ENCODE results near the gene DNAJC8.

Gene DNAJC8

DNA sequence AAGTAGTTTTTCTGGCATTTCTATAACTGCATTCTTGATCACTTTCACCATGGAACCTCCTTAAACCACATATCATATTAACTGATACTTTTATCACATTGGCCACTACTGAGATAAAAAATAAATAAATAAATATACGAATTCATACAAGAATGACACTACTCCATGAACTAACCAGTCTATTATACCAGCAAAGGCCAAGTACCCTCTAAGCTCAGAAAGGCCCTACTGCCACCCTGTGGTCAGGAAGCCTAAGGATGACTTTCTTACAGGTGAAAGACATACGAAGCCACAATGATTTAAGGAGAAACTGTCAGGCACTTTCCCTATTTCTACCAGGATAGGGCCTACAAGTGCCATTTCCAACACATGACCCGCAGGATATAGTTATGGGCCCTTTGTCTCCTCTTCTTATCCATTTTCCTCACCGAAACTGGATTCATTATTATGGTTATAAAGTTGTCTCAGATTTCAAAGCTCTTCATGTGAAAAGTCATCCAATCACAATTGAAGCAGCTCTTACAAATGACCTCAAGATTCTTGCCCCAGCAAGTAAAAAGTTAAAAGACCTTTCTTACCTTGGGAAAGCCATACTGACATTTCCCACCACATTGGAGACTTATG is 23.9 kb downstream of the DNAJC8 start:
- no peak for DNase-seq (ENCODE audit: low read depth in 2 of 2, low spot score in 1 of 2)

DNA sequence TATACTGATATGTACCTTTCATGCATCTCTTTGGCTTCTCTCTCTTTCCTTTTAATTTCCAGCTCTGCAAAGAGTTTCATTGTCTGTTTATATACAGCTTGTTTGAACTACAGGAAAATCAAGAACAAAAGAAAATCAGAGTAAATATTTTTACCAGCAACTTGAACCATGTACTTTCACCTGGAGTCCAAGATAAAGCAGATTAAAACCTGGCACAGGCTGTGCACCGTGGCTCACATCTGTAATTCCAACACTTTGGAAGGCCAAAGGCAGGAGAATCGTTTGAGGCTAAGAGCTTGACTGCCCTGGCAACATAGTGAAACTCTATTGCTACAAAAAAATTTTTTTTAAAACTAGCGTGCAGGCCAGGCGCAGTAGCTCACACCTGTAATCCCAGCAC is 27.6 kb downstream of the DNAJC8 start:
- no peak for DNase-seq (ENCODE audit: low read depth in 2 of 2, low spot score in 1 of 2)

DNA sequence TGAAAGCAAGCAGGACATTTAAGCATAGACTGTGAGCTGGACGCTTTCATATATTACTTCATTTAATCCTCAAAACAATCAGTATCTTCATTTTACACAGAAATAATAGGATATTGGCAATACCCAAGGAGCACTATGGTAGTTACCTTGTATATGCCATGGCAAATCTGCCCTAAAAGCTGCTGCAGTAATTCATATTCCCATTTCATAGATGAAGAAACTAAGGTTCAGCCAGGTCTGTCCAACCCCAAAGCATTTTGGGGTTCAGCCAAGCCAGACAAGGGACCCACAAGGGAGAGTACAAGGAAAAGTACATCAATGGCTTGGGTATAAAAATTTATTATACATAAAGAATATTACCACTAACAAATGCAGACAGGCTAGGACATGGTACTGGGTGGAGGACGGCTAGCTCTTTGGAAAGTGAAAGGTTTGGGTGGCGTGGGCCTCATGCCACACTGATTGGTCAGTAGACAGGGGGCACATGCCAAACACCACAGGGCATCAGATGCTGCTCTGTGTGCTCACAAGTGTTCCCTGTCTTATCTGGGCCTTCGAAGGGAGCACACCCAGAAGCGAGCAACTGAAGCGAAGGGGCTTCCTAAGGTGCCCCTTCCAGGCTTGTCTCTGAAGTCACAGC is 32.5 kb downstream of the DNAJC8 start:
- no peak for DNase-seq (ENCODE audit: low read depth in 2 of 2, low spot score in 1 of 2)

DNA sequence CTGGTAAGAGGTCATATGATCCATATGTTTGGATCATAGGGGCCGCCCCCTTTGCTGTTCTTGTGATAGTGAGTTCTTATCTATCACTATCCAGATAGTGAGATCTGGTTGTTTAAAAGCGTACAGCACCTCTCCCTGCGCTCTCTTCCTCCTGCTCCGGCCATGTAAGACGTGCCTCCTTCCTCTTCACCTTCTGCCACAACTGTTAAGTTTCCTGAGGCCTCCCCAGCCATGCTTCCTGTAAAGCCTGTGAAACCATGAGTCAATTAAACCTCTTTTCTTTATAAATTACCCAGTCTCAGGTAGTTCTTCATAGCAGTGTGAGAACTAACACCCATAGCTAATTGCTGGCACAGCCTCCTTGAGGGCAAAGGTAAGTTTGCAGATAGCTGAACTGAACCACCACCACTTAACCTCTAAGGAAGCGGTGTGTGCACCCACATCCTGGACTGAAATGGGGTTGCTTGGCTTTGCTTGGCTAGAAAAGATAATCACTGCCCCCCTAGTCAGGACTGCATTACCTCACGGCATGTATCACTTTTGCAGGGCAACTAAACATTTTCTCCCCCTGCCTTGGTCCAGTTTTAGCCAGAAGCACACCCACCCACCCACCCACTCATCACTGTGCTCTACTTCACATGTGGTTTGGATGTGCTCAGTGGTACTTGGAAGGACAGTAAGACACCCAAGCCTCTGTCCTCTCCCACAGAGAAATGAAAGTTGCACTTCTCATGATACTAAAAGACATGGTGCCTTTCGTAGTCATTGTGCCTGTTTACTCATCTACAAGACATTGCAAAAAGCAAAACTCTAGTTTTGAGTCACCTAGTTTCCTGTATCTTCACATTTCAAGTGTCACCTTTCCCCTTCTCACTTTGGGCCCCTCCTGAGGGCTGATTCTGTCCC is 33.2 kb downstream of the DNAJC8 start:
- DNase-seq (ENCODE audit: low read depth in 2 of 2, low spot score in 1 of 2), result peak; percentile 12 to 34

DNA sequence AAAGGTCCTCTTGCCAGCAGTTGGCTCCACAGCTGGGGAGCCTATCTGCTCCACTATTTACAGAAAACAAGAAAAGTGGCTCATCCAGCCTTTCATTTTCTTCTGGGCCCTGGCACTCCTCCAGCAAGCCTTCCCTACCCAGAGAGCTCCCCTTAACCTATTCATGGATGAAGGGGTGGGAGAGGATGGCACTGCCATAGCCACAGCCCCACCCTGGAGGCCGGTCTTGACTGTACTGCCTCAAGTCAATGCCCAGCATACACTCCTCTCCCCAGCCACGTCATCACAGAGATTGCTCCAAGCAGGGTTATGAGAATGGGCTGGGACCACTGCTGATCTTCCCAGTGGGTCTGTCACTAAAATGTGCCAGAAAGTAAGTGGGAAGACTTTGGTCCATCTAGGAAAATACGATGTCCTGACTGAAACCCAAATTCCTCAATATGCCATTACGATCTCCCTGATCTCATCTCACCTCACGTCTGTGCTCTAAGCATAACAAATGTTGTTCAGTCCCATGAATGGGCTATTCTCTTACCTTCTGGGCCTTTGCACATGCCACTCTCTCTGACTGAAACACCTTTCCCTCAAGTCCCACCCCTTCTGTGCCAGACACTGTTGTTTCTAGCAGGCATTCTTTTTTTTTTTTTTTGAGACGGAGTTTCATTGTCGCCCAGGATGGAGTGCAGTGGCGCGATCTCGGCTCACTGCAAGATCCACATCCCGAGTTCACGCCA is 35.0 kb downstream of the DNAJC8 start:
- DNase-seq (ENCODE audit: low read depth in 2 of 2, low spot score in 1 of 2), result no peak

DNA sequence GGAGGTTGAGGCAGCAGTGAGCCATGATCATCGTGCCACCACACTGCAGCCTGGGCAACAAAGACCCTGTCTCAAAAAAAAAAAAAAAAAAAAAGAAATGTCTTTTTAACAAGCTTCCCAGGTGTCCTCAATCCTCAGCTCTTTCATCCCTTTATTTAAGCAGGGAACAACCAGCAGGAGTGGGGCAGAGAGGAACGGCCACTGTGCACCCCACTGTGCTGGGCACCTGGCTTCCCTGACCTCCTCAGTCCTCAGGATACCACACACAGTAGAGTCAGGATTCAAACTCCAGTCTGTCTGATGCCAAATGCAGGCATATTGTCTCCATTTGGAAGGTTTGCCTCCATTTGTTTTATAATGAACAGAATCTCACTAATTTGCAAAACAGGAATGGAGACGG is 36.5 kb downstream of the DNAJC8 start:
- no peak for DNase-seq (ENCODE audit: low read depth in 2 of 2, low spot score in 1 of 2)

DNA sequence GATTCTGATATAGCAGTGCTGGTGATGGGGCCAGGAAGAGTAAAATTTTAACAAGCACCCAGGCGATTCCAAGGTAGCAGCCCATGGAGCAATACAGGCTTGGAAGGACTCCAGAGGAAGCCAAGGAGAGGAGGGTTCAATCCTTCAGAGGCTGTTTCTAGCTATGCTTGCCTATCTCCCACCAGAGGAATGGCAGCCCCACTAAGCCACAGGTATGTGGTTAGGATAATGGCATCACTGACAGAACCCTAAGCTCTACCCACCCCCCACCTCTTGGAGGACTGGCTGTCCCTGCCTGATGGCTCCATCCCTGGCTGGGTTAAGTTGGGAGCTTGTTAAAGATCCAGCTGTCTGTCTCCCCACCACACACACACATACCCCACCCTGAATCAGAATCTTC is 37.0 kb downstream of the DNAJC8 start:
- DNase-seq (ENCODE audit: low read depth in 2 of 2, low spot score in 1 of 2), result no peak

DNA sequence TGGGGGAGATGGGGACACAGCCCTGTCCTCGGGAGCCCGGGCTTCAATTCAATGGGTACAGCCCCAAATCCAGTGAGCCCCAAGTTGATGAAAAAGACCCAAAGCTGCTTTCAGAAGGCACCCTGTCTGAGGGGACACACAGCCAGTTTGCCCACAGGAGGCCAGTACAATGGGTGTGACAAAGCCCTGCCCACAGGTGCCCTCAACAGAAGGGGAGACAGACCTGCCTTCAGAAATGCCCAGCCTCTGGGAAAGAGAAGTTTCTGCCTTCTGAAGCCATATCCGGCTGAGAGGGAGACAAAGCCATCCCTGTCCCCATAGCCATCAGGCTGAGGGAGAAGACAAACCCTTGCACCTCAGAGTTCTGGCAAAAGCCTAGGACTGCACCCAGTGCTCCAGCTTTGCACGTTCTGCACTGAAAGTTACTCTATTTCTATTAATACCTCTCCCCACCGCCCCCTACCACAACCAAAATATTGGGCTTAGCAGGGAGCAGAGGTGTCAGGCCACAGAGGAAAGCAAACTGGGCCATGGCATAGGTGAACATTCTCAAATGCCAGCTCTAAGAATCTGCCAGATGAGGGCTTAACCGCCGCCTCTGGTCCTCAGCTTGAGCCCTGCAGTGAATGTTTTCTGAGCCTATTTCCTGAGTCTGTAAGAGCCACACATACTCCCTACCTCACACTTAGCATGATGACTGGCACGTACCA is 38.3 kb downstream of the DNAJC8 start:
- DNase-seq (ENCODE audit: low read depth in 2 of 2, low spot score in 1 of 2), result no peak

DNA sequence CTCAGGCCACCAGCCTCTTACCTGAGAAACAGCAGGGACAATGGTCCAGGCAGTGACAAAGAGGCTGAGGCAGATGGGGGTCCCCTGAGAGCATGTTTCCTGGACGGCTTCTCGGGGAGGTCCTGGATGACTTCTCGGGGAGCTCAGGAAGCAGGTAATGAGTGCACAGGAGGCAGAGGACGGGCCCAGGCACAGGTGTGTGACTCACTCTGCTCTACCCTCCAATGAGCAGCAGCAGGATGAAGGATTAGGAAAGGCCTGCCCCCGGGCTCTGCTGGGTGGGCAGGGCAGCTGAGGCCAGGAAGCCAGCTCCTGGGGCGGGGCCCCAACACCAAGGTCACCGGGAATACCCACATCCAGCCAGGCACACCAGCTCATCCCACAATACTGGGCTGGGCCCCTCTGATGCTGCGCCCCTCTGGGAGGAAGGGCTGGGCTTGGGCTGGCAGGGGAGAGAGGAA is 39.1 kb downstream of the DNAJC8 start:
- DNase-seq (ENCODE audit: low read depth in 2 of 2, low spot score in 1 of 2), result no peak

DNA sequence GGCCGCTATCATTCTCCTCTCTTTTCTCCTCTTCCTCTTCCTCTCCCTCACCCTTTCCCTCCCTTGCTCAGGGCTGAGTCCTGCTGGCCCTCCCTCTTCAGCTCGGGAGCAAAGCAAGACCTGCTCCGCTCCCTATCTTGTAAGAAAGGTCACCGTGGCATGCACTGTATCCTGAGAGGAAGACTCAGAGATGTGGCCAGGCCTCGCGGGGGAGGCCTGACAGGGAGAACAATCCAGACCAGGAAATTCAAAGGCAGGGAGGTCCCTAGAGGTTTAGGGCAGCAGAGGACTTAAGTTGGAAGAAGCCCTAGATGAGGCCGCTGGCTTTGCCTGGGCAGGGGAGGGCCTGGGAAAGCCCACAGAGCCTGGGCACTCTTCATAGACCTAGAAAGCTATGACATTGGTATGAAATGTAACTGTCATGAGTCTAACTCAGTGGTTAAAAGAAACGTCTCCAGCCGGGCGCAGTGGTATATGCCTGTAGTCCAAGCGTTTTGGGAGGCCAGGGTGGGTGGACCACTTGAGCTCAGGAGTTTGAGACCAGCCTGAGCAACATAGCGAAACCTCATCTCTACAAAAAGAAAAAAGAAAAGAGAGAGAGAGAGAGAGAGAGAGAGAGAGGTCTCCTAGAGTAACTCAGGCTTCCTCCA is 41.7 kb downstream of the DNAJC8 start:
- DNase-seq (ENCODE audit: low read depth in 2 of 2, low spot score in 1 of 2), result no peak

DNA sequence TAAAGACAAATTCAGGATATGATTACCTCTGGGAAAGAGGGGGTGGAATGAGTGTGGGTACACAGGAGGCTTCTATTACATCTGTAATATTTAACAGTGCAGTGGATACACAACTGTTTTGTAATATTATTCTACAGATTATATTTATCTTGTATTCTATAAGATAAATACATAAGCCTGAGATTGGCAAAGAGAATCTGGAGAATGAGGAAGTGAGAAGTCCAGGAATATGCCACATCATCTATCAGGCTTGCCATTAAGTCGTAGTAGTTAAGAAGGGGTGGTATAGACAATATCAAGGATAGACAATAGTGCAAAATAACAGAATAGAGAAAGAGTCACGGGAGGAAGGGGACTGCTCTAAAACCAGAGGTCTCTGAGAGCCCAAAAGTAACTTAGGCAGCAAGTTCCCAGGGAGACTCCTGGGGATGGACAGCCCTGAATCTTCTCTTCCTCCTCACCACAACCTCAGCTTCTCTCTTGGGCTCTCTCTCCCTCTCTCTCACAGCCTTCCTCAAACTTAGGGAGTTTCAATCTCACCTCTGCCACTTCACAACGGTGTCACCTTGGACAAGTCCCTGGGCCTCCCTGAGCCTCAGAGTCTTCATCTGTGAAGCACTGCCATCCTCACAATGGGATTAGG is 42.4 kb downstream of the DNAJC8 start:
- DNase-seq (ENCODE audit: low read depth in 2 of 2, low spot score in 1 of 2), result no peak

DNA sequence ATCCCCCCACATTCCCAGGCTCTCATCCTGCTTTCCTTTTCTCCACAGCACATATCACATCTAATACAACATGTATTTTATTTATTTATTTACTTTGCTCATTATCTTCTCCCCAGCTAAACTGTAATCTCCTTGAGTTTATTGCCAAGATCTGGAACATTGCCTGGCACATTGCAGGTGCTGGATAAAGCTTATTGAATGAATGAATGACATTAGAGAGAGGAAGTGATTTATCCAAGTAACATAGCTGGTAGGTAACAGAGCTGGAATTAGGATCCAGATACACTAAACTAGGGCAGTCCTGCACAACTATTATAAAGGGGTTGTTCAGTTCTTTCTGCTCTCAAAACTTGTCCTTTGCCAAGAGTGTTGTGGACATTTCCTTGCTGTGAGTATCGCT is 47.8 kb downstream of the DNAJC8 start:
- no peak for DNase-seq (ENCODE audit: low read depth in 2 of 2, low spot score in 1 of 2)

DNA sequence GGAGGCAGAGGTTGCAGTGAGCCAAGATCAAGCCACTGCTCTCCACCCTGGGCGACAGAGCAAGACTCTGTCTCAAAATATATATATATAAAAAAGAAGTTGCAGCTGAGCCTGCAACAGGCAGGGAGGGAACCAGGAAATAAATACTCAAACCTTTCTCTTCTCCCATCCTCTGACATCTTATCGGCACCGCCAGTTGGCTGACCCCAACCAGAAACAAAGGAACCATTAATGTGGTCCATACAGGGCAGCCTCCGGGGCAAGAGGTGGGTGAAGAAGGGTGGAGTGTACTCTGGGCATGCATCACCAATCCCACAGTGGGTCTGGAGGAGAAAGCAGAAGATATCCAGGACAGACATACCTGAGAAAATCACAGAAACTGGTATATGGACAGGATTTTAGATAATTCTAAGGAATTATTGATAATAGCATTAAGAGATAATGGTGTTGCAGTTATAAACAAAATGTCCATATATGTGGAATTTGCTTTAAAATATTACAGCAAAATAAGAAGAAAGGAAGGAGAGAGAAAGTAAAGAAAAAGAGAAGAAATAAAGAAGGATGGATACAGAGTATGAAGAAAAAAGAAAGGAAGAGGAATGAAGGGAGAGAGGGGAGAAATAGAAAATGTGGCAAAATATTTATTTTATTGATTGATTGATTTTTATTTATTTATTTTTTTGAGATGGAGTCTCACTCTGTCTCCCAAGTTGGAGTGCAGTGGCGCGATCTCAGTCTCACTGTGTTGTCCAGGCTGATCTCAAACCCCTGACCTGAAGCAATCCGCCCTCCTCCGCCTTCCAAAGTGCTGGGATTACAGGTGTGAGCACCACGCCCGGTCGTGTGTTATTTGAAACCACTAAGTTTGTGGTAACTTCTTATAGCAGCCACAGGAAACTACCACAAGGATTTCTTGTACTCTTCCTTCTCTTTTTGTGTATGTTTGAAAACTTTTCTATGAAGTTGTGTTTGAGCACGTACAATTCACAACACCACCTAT is 52.2 kb downstream of the DNAJC8 start:
- no peak for DNase-seq (ENCODE audit: low read depth in 2 of 2, low spot score in 1 of 2)

DNA sequence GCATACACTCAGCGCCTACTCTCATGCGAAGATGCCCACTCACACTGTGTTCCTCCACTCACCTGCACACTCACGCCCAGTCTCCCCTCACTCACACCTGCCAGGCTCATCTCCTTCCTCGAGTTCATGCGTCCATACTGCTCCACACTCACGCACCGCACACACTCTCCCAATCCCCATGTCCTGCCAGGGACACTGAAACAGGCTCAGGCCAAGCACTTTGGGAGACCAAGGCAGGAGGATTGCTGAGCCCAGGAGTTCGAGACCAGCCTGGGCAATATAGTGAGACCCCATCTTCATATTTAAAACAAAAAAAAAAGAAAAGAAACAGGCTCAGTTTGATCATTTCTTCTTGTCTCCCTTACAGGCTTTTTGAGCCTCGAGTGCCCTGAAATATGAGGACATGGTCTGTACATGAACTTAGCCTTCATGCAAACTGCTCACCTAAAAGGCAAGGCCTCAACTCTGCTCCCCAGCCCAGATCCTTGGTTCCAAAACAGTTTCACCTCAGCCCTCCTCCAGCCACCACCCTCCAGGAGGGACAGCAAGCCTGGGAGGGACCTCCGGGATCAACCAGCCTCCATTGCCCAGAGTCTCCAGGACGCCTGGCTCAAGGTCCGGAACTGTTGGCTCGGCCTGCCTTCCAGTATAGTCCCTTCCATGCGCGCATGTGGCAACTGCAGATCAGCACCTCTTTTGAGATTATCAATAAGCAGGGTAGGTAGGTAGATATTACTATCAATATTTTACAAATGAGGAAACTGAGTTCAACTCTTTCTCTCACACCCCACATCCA is 53.9 kb downstream of the DNAJC8 start:
- DNase-seq (ENCODE audit: low read depth in 2 of 2, low spot score in 1 of 2), result no peak

DNA sequence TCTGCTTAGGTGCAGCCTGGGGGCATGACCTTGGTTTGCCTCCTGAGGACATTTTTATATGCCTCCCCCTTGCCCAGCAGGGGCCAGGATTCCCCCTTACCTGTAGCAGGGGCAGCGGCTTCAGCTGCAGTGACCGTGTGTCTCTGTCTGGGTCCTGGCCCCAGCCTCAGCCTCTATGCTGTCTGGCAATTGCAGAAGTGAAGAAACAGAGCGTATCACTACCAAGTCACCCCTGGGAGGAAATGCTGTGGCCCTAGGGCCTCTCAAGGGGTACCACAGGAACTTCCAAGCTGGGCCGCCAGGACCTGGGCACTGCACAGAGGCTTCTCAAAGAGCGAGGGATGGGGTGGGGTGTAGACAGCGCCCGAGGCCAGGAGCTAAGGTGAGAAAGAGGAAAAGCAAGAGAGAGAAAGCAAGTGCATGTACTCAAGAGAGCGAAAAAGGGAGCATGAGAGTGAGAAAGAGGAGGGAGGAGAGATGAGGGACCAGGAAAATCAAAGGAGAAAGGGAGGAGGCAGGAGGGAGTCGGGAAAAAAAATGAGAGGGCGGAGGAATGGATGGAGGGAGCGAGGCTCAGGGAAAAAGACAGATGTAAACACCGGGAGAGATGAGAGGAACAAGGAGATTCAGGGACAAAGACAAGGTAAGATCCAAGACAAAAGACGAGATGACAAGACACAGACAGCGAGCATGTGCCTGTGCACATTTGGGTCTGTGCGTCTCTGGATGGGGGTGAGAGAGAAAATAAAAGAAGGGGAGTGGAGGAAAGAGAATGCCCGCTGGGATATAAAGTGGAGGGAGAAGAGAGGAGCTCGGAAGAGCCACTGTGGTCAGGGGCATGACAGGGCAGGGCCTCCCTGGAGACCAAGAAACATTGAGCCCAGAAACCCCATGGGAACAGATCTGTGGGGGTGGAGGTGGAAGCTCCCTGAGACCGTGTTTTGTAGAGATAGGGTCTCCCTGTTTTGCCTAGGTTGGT is 56.0 kb downstream of the DNAJC8 start, which contains the start of gene PTAFR:
Gene PTAFR (minus strand): TSS at position 199 of the 979 bp plus-strand sequence. CDS start 25,669 bp downstream, outside the sequence.
- DNase-seq (ENCODE audit: low read depth in 2 of 2, low spot score in 1 of 2), result no peak

DNA sequence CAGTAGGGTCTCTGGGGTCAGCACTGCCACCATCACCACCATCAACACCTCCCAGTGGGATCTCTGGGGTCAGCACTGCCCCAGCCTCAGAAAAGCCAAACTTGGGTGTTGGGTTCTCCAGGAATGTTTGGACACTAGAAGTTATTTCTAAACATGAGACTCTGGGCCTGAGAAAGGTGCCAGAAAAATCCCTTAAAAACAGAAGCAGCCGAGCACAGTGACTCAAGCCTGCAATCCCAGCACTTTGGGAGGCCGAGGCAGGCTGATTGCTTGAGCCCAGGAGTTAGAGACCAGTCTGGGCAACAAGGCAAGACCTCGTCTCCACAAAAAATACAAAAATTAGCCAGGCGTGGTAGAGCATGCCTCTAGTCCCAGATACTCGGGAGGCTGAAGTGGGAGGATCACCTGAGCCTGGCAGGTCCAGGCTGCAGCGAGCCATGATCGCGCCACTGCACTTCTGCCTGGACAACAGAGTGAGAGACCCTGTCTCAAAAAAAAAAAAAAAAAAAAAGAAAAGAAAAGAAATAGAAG is 56.8 kb downstream of the DNAJC8 start:
- no peak for DNase-seq (ENCODE audit: low read depth in 2 of 2, low spot score in 1 of 2)

Data from stimulated activated CD8-positive, alpha-beta memory T cell treated with anti-CD3 and anti-CD28 coated beads, Interleukin-4, amount 100 ng/mL, for 4 hours (primary cell).